GM12878 (cell line): ENCODE results near the gene NOS3.

Source experiments
- CTCF ChIP-seq, 3 experiments: IDR thresholded peaks in 2 of 3; conservative IDR thresholded peaks in 1 of 3; 2 replicates each; pipeline ENCODE4 v1.5.1; 2011; ENCODE audit warnings: low read depth in 3 of 3, low read length in 3 of 3, mild to moderate bottlenecking in 3 of 3, control low read depth in 2 of 3, moderate library complexity in 2 of 3, inconsistent platforms in 1 of 3, mixed read lengths in 1 of 3; ENCODE audit not compliant: control insufficient read depth in 2 of 3, insufficient read depth in 1 of 3; ENCODE audit errors: extremely low read depth in 1 of 3
- E2F4 ChIP-seq: IDR thresholded peaks from 2 replicates; pipeline ENCODE4 v1.6.1; 2012; ENCODE audit warnings: low read depth, low read length, improper control_type of control experiment
- HCFC1 ChIP-seq: fragments of 150-350 bp; IDR thresholded peaks from 2 replicates; pipeline ENCODE4 v1.6.1; 2014; ENCODE audit warnings: low read length
- REST ChIP-seq: IDR thresholded peaks from 2 replicates; pipeline ENCODE4 v1.6.1; 2012; ENCODE audit warnings: mild to moderate bottlenecking, low read depth, low read length
- RFX5 ChIP-seq: IDR thresholded peaks from 2 replicates; pipeline ENCODE4 v1.6.1; 2011; ENCODE audit warnings: low read depth, low read length, improper control_type of control experiment
- SP1 ChIP-seq: IDR thresholded peaks from one replicate; pipeline ENCODE4 v1.6.1; 2011; ENCODE audit warnings: low read depth, low read length

- TF ChIP-seq REST (no peak), E2F4 (no peak), HCFC1 (no peak), SP1 (no peak), RFX5 (no peak), CTCF (IDR thresholded peaks at IDR 0.05 in 2 of 3, conservative IDR thresholded peaks at IDR 0.05 in 1 of 3; ENCODE audit: control insufficient read depth in 2 of 3, extremely low read depth in 1 of 3, insufficient read depth in 1 of 3, low read depth in 3 of 3, low read length in 3 of 3) (no peak)
Measured at GRCh38 chr7:150952331-150953050, 38.3 kb upstream of the NOS3 start.
